HEK293T (cell line): Measurements from ENCODE around the gene NGF.

Experiments used
- CTBP1 ChIP-seq: fragments of 450-650 bp; IDR thresholded peaks from 2 replicates; pipeline ENCODE4 v1.6.1; 2016; ENCODE audit warnings: borderline replicate concordance
- ELF4 ChIP-seq: fragments of 450-650 bp; IDR thresholded peaks from 2 replicates; pipeline ENCODE4 v1.6.1; 2017; ENCODE audit warnings: antibody characterized with exemption
- SUZ12 ChIP-seq: fragments of 450-650 bp; IDR thresholded peaks from 2 replicates; pipeline ENCODE4 v1.6.1; 2016; ENCODE audit warnings: mild to moderate bottlenecking

GRCh38 chr1:115302390-115302961 lies 35.6 kb downstream of the NGF start:
- TF ChIP-seq CTBP1 = no peak
- no peak for TF ChIP-seq ELF4
- TF ChIP-seq SUZ12 = no peak
